ENCODE measurements around the gene VPS13C. TPM values are rescaled to one million over a fixed set of nuclear protein-coding genes. Genes with fewer than 3 reads are reported as not detected.

VPS13C gene
- total and polyA plus RNA-seq, 2 donors (not counting 3 experiments of a cell fraction or from before 2014, with no cell fraction given): 10.8 to 60.3 TPM

DNA sequence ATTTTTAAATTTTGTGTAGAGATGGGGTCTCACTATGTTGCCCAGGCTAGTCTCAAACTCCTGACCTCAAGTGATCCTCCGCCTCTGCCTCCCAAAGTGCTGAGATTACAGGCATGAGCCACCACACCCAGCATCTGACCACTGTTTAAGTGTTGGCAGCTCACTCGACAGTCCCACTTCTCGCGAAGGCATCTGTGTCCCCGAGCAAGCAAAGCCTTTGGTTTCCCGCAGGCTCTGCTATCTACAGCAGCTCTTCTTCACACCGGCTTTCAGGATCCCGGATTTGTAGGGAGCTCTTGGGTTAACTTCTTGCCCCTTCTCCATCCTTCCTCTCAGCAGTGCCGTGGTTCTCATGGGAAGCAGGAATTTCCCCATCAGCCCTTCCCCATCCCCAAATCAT lies 240.9 kb downstream of the VPS13C start:
- ChIA-PET POLR2A (no interaction called here), CTCF (interaction anchor here (2.1 kb wide), 1 partner anchor 15 kb away, joined by 8 read pairs; no protein-coding TSS in a partner anchor)
- no peak overlapping the region for H2AFZ ChIP-seq (ENCODE audit: low read depth, low read length)
- no peak for FAIRE-seq
- intact Hi-C loops (cut with micrococcal nuclease) (no loop called here), dilution Hi-C loops (cut with MboI; ENCODE audit: extremely low pct_ligation_motif_present, low sequenced_read_pairs) (no loop called here)
- no peaks in the 10 kb centered on the region for H3K27me3 ChIP-seq (ENCODE audit: control insufficient read depth in 2 of 2, insufficient read depth in 2 of 2, low read length in 2 of 2)
- no peaks in the 10 kb centered on the region for H3K9me3 ChIP-seq (replicated peaks; ENCODE audit: control insufficient read depth, insufficient read depth, low read length)
- no peaks in the 10 kb centered on the region for H3K79me2 ChIP-seq (ENCODE audit: control insufficient read depth, insufficient read depth, low read length)
- no peaks in the 10 kb centered on the region for H3K4me1 ChIP-seq (ENCODE audit: control insufficient read depth, extremely low read depth, insufficient read depth, low read length)
- no peak overlapping the region for H3K4me3 ChIP-seq (replicated peaks in 1 of 3; ENCODE audit: insufficient read depth in 1 of 3, low read depth in 1 of 3, low read length in 3 of 3)
- no peak overlapping the region for H3K4me2 ChIP-seq (ENCODE audit: insufficient read depth, low read length)
- no peak for DNase-seq (ENCODE audit: low read depth, low spot score)
- H3K9me1 ChIP-seq (replicated peaks; ENCODE audit: control insufficient read depth, extremely low read depth, insufficient read depth, low read length): no peaks in the 10 kb centered on the region
- no TSS peak for BruUV-seq (replicated peaks)
- H3K27ac ChIP-seq (ENCODE audit: insufficient read depth, low read depth, low read length): no peak overlapping the region
- H3K36me3 ChIP-seq (ENCODE audit: control insufficient read depth in 2 of 2, extremely low read depth in 1 of 2, insufficient read depth in 2 of 2, low read length in 2 of 2): no peaks in the 10 kb centered on the region
- H3K9ac ChIP-seq (replicated peaks; ENCODE audit: extremely low read depth, insufficient read depth, low read length): no peak overlapping the region
- TF ChIP-seq, protein P1, sequence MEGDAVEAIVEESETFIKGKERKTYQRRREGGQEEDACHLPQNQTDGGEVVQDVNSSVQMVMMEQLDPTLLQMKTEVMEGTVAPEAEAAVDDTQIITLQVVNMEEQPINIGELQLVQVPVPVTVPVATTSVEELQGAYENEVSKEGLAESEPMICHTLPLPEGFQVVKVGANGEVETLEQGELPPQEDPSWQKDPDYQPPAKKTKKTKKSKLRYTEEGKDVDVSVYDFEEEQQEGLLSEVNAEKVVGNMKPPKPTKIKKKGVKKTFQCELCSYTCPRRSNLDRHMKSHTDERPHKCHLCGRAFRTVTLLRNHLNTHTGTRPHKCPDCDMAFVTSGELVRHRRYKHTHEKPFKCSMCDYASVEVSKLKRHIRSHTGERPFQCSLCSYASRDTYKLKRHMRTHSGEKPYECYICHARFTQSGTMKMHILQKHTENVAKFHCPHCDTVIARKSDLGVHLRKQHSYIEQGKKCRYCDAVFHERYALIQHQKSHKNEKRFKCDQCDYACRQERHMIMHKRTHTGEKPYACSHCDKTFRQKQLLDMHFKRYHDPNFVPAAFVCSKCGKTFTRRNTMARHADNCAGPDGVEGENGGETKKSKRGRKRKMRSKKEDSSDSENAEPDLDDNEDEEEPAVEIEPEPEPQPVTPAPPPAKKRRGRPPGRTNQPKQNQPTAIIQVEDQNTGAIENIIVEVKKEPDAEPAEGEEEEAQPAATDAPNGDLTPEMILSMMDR (IDR thresholded peaks at IDR 0.05; ENCODE audit: extremely low read depth in 1 of 2, insufficient read depth in 1 of 2, low read depth in 1 of 2, low read length in 2 of 2): no peak
- TF ChIP-seq MYC (IDR thresholded peaks at IDR 0.05; ENCODE audit: low read depth, low read length) (no peak), POLR2AphosphoS5 (IDR thresholded peaks at IDR 0.05; ENCODE audit: insufficient read depth, low read depth, low read length) (no peak), POLR2A (IDR thresholded peaks at IDR 0.05; ENCODE audit: low read depth, low read length) (no peak), FOS (IDR thresholded peaks at IDR 0.05; ENCODE audit: borderline replicate concordance, insufficient read depth, low read length) (no peak), EZH2 (IDR thresholded peaks at IDR 0.05; ENCODE audit: borderline replicate concordance, low read depth, low read length, severe bottlenecking) (no peak), GATA2 (IDR thresholded peaks at IDR 0.05; ENCODE audit: insufficient read depth, insufficient read length, low read depth, low read length) (no peak), JUN (IDR thresholded peaks at IDR 0.05; ENCODE audit: borderline replicate concordance, insufficient read depth, insufficient read length, low read depth) (no peak)
- TF ChIP-seq, protein P2, sequence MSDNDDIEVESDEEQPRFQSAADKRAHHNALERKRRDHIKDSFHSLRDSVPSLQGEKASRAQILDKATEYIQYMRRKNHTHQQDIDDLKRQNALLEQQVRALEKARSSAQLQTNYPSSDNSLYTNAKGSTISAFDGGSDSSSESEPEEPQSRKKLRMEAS (IDR thresholded peaks at IDR 0.05; ENCODE audit: insufficient read depth, insufficient read length): no peak
- H4K20me1 ChIP-seq (replicated peaks; ENCODE audit: control insufficient read depth, extremely low read depth, insufficient read depth, low read length): no peaks in the 10 kb centered on the region

All from endothelial cell of umbilical vein (primary cell).